ENCODE results near the gene DSCAML1.

DNA sequence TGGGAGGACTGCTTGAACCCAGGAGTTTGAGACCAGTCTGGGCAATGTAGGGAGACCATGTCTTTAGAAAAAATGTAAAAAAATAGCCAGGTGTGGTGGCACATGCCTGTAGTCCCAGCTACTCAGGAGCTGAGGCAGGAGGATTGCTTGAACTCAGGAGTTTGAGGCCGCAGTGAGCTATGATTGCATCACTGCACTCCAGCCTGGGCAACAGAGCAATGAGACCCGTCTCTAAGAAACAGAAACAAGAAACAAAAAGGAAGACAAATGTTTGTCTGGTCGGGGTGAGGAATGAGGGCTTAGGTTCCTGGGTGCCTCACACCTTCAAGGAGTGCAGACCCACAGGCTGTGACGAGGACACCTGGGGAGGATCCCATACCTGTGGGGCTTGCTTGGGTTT is 277.4 kb downstream of the DSCAML1 start:
- TF ChIP-seq, protein P1, sequence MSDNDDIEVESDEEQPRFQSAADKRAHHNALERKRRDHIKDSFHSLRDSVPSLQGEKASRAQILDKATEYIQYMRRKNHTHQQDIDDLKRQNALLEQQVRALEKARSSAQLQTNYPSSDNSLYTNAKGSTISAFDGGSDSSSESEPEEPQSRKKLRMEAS (IDR thresholded peaks at IDR 0.05), result no peak
- TF ChIP-seq NRF1 (IDR thresholded peaks at IDR 0.05; ENCODE audit: low read depth, low read length) (no peak), FOSL1 (IDR thresholded peaks at IDR 0.05; ENCODE audit: insufficient read depth, low read depth, low read length) (no peak), EZH2 (IDR thresholded peaks at IDR 0.05; ENCODE audit: low read depth, low read length, severe bottlenecking) (no peak), SIN3A (conservative IDR thresholded peaks at IDR 0.05 in 1 of 2, IDR thresholded peaks at IDR 0.05 in 1 of 2; ENCODE audit: low read depth in 1 of 2, low read length in 2 of 2) (no peak)
- TF ChIP-seq, protein P2, sequence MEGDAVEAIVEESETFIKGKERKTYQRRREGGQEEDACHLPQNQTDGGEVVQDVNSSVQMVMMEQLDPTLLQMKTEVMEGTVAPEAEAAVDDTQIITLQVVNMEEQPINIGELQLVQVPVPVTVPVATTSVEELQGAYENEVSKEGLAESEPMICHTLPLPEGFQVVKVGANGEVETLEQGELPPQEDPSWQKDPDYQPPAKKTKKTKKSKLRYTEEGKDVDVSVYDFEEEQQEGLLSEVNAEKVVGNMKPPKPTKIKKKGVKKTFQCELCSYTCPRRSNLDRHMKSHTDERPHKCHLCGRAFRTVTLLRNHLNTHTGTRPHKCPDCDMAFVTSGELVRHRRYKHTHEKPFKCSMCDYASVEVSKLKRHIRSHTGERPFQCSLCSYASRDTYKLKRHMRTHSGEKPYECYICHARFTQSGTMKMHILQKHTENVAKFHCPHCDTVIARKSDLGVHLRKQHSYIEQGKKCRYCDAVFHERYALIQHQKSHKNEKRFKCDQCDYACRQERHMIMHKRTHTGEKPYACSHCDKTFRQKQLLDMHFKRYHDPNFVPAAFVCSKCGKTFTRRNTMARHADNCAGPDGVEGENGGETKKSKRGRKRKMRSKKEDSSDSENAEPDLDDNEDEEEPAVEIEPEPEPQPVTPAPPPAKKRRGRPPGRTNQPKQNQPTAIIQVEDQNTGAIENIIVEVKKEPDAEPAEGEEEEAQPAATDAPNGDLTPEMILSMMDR (IDR thresholded peaks at IDR 0.05; ENCODE audit: control extremely low read depth in 1 of 3, insufficient read depth in 1 of 3, low read depth in 1 of 3, low read length in 3 of 3), result no peak

Measured in H1 (cell line).